GM18498 (cell line): ENCODE results near the gene BCL2L13.

Experiments
- ATAC-seq: cut with Tn5 transposase; IDR thresholded peaks from one replicate; pipeline ENCODE4 v1.9.1; 2021; ENCODE audit warnings: mild to moderate bottlenecking, moderate library complexity; ENCODE audit not compliant: unreplicated experiment

Gene BCL2L13

GRCh38 chr22:17777005-17777716, 138.6 kb downstream of the BCL2L13 start:
- ATAC-seq, result peak; percentile 30

DNA sequence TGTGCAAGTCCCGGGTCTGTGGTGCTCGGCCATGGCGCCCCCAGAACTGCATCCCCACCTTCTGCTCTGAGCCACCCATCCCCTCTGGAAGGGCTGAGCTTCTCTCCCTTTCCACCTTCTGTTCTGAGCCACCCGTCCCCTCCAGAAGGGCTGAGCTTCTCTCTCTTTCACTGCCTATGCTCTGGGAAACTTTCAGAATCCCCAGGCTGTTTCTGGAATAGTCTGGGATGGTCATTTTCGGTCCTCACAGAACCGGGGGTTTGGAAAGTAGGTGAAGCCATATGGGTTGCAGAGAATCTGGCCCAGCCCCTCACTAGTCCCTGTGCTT, 139.1 kb downstream of the BCL2L13 start:
- no peak for ATAC-seq

DNA sequence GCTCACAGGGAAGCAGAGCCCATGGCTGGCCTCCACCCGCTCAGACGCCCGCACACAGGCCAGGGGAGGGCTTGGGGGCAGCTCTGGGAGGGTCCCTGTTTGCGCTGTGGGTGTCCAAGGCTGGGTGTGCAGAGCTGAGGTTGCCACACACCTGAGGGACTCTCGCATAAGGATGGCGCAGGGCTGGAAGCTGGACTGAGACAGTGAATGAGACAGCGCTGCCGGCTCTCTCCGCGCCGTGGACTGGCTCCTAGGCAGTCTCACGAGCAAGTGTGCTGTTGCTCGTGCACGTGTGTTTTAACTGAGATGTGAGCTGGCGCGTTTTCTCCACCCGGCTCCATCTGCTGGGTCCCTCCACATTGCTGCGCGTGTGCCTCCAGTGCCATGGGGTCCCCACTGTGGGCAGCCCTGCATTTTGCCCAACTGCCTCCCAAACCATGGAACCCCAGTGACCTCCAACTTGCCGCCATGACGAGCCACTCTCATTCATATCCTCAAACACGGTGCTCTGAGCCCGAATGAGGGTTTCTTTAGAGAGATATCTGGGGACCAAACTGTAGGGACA, 139.9 kb downstream of the BCL2L13 start:
- ATAC-seq, result no peak

DNA sequence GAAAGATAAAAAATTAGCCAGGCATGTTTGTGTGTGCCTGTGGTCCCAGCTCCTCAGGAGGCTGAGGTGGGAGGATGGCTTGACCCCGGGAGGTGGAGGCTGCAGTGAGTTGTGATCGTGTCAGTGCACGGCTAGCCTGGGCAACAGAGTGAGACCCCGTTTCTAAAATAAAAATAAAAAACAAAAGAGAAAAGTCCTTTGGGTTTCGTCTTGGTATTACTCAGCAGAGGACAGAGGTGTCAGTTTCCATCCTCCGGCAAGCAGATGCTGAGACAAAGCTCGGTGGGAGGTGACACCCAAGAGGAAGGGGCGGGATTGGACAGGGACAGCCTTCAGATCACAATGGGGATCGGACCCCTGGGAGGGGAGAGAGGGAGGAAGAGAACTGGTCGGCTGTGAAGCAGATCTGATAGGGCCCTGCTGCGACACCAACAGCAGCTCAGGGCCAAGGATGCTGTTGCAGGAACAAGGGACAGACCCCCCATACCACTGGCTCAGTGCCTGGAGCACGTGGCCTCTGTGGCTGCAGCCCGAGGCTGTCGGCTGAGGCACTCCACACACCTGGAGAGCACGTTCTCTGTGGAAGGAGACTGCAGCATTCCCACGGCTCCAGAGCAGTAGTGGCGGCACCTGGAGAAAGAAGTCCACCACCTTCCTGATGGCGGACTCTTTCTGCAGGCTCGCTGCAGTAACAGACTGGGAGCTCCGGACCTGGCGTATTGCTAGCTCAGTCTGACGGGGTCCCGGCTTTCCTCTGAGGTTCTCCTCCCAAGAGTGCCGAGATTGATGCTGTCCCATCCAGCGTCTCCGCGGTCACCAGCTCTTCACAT, 140.9 kb downstream of the BCL2L13 start:
- no peak for ATAC-seq

- ATAC-seq, result no peak
These were observed 141.7 kb downstream of the BCL2L13 start for GRCh38 chr22:17780116-17780740.
